Activated T-cell treated with anti-CD3 and anti-CD28 coated beads, Interleukin-2, amount 50 U/mL, for 48 hours (primary cell): ENCODE measurements around the gene GABRB2.
"Not testable (repeated sequence)": the region's sequence is repeated elsewhere in the genome, so short reads cannot be mapped to it uniquely, and the experiment has no call there.

Experiments
- DNase-seq, 2 experiments: peaks; one replicate each; pipeline ENCODE4 v3.0.0-alpha.2; 2020

The GABRB2 gene

GRCh38 chr5:161546470-161547301, at the start of gene GABRB2:
Gene GABRB2, minus strand, starts transcription at chr5:161546725. Its CDS starts 82 bp downstream, at chr5:161546643.
- DNase-seq, result peak; percentile 33 to 38

GRCh38 chr5:161585798-161586197, 39.3 kb upstream of the GABRB2 start:
- no peak for DNase-seq

- DNase-seq, result no peak
Measured at GRCh38 chr5:161580621-161581020, 34.1 kb upstream of the GABRB2 start.

GRCh38 chr5:161572914-161573313, 26.4 kb upstream of the GABRB2 start:
- DNase-seq, result no peak

GRCh38 chr5:161566081-161566480, 19.6 kb upstream of the GABRB2 start:
- DNase-seq, result no peak

GRCh38 chr5:161562446-161562845, 15.9 kb upstream of the GABRB2 start:
- DNase-seq, result no peak

- DNase-seq, result no peak
Measured at GRCh38 chr5:161549106-161549505, 2.6 kb upstream of the GABRB2 start.

GRCh38 chr5:161548487-161549094, 2.1 kb upstream of the GABRB2 start:
- DNase-seq, result peak in 1 of 2 experiments; percentile 15

- DNase-seq, result peak in 1 of 2 experiments; percentile 16
Measured at GRCh38 chr5:161547738-161548486, 1.4 kb upstream of the GABRB2 start.

GRCh38 chr5:161547406-161547737, 847 bp upstream of the GABRB2 start:
- DNase-seq, result no peak

GRCh38 chr5:161546095-161546469, 443 bp downstream of the GABRB2 start:
- no peak for DNase-seq

- DNase-seq, result no peak
Measured at GRCh38 chr5:161545344-161546094, 1.0 kb downstream of the GABRB2 start.

- peak; percentile 37 to 39 for DNase-seq
Measured at GRCh38 chr5:161544350-161544765, 2.2 kb downstream of the GABRB2 start.

GRCh38 chr5:161539016-161539415, 7.5 kb downstream of the GABRB2 start:
- DNase-seq, result no peak

- DNase-seq, result no peak
Measured at GRCh38 chr5:161535762-161536161, 10.8 kb downstream of the GABRB2 start.

- no peak for DNase-seq
Measured at GRCh38 chr5:161530700-161531099, 15.8 kb downstream of the GABRB2 start.

GRCh38 chr5:161513942-161514341, 32.6 kb downstream of the GABRB2 start:
- no peak for DNase-seq

- DNase-seq, result no peak
Measured at GRCh38 chr5:161507591-161507990, 38.9 kb downstream of the GABRB2 start.

GRCh38 chr5:161505160-161505559, 41.4 kb downstream of the GABRB2 start:
- not testable (repeated sequence) for DNase-seq

GRCh38 chr5:161498531-161498930, 48.0 kb downstream of the GABRB2 start:
- no peak for DNase-seq

- DNase-seq, result no peak
Measured at GRCh38 chr5:161483721-161484120, 62.8 kb downstream of the GABRB2 start.

GRCh38 chr5:161481922-161482321, 64.6 kb downstream of the GABRB2 start:
- no peak for DNase-seq
